Sigmoid colon (tissue), 4 donors: Measurements from ENCODE around the gene MPPED1.

ENCODE experiments used
- POLR2AphosphoS5 ChIP-seq, 4 donors: sonication (generic); formaldehyde crosslinking; IDR thresholded peaks; one replicate each; pipeline ENCODE4 v1.6.1; 2017; ENCODE audit warnings: antibody characterized with exemption in 4 of 4
- TF ChIP-seq, protein P1 (sequence below), 4 experiments: fragments of 450-650 bp in 3 of 4; fragments of 200-600 bp in 1 of 4; IDR thresholded peaks; one replicate each; pipeline ENCODE4 v1.5.1; 2016 to 2019; ENCODE audit warnings: antibody characterized with exemption in 4 of 4, mild to moderate bottlenecking in 3 of 4, moderate library complexity in 2 of 4

DNA sequence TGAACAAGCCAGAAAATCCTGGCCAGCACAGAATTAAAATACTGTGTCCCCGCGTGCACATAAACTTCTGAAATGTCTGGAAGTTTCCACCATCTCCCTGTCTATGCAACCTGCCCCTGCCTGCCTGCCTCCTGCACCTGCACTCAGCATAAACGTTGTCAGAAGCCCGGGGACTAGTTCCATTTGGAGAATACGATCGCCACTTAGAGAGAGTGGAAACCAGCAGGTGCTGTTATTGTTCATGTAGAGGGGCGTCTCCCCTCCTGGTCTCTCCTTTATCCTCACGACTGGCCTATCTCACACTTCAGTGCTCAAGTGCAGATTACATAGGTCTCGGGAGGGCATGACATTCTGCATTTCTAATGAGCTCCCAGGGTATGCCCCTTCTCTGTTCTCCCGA is 35.6 kb downstream of the MPPED1 start:
- TF ChIP-seq, protein P1, sequence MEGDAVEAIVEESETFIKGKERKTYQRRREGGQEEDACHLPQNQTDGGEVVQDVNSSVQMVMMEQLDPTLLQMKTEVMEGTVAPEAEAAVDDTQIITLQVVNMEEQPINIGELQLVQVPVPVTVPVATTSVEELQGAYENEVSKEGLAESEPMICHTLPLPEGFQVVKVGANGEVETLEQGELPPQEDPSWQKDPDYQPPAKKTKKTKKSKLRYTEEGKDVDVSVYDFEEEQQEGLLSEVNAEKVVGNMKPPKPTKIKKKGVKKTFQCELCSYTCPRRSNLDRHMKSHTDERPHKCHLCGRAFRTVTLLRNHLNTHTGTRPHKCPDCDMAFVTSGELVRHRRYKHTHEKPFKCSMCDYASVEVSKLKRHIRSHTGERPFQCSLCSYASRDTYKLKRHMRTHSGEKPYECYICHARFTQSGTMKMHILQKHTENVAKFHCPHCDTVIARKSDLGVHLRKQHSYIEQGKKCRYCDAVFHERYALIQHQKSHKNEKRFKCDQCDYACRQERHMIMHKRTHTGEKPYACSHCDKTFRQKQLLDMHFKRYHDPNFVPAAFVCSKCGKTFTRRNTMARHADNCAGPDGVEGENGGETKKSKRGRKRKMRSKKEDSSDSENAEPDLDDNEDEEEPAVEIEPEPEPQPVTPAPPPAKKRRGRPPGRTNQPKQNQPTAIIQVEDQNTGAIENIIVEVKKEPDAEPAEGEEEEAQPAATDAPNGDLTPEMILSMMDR (IDR thresholded peaks at IDR 0.05), result no peak
- no peak for TF ChIP-seq POLR2AphosphoS5 (IDR thresholded peaks at IDR 0.05)
